Progenitor cell of endocrine pancreas (in vitro differentiated cells): Measurements from ENCODE around the gene KCNMA1. TPM values are rescaled to one million over a fixed set of nuclear protein-coding genes. Genes with fewer than 3 reads are reported as not detected.

Experiments
- DNase-seq: peaks from one replicate; pipeline ENCODE4 v3.0.0; 2021; ENCODE audit warnings: low spot score; ENCODE audit not compliant: unreplicated experiment
- H3K27ac Mint-ChIP-seq: 2 replicates; pipeline ENCODE4 v1.8.0; 2021; ENCODE audit warnings: mild to moderate bottlenecking, moderate library complexity, mixed read lengths
- H3K27me3 Mint-ChIP-seq: 2 replicates; pipeline ENCODE4 v1.8.0; 2021; ENCODE audit warnings: mixed read lengths
- H3K36me3 Mint-ChIP-seq: 2 replicates; pipeline ENCODE4 v1.8.0; 2022; ENCODE audit warnings: mixed read lengths; ENCODE audit not compliant: insufficient read depth
- H3K4me1 Mint-ChIP-seq: 2 replicates; pipeline ENCODE4 v1.8.0; 2021; ENCODE audit warnings: low read depth, mixed read lengths
- H3K4me3 Mint-ChIP-seq: 2 replicates; pipeline ENCODE4 v1.8.0; 2021; ENCODE audit warnings: low read depth, mild to moderate bottlenecking, moderate library complexity, mixed read lengths
- H3K9me3 Mint-ChIP-seq: 2 replicates; pipeline ENCODE4 v1.8.0; 2021; ENCODE audit warnings: low read depth, mixed read lengths
- CTCF ChIP-seq: fragments of 200-600 bp; sonication (generic); IDR thresholded peaks from one replicate; pipeline ENCODE4 v1.5.0; 2021; ENCODE audit warnings: antibody characterized with exemption, mild to moderate bottlenecking; ENCODE audit not compliant: unreplicated experiment
- total RNA-seq: library from RNA; stranded (reverse); gene quantifications from 2 replicates; pipeline ENCODE4 v1.2.1, GENCODE V29; 2021

The KCNMA1 gene
- total RNA-seq, 1 donor from 2014 or later, result 5.8 TPM

- no peaks in the 10 kb centered on the region for H3K36me3 Mint-ChIP-seq
- peaks cover 11% of the 10 kb centered on the region for H3K27me3 Mint-ChIP-seq
- no peak overlapping the region for H3K4me3 Mint-ChIP-seq
- H3K9me3 Mint-ChIP-seq, result no peaks in the 10 kb centered on the region
- TF ChIP-seq CTCF, result no peak
- peaks cover 7% of the 10 kb centered on the region for H3K4me1 Mint-ChIP-seq
- DNase-seq, result no peak
- H3K27ac Mint-ChIP-seq, result no peak overlapping the region
Observed at GRCh38 chr10:77436257-77436975, 201.2 kb downstream of the KCNMA1 start.

GRCh38 chr10:77433546-77433945, 204.1 kb downstream of the KCNMA1 start:
- peaks cover 15% of the 10 kb centered on the region for H3K27me3 Mint-ChIP-seq
- H3K4me1 Mint-ChIP-seq, result peaks cover 15% of the 10 kb centered on the region
- H3K4me3 Mint-ChIP-seq, result no peak overlapping the region
- H3K9me3 Mint-ChIP-seq, result no peaks in the 10 kb centered on the region
- H3K36me3 Mint-ChIP-seq, result no peaks in the 10 kb centered on the region
- DNase-seq, result no peak
- TF ChIP-seq CTCF, result no peak
- no peak overlapping the region for H3K27ac Mint-ChIP-seq

GRCh38 chr10:77431980-77432797, 205.4 kb downstream of the KCNMA1 start:
- Mint-ChIP-seq H3K4me1 (peaks cover 15% of the 10 kb centered on the region), H3K27me3 (peaks cover 15% of the 10 kb centered on the region), H3K27ac (no peak overlapping the region), H3K4me3 (no peak overlapping the region), H3K9me3 (no peaks in the 10 kb centered on the region), H3K36me3 (no peaks in the 10 kb centered on the region)
- TF ChIP-seq CTCF, result no peak
- no peak for DNase-seq

GRCh38 chr10:77431209-77431611, 206.4 kb downstream of the KCNMA1 start:
- no peak for DNase-seq
- no peak overlapping the region for H3K27ac Mint-ChIP-seq
- H3K4me1 Mint-ChIP-seq, result peaks cover 15% of the 10 kb centered on the region
- peaks cover 15% of the 10 kb centered on the region for H3K27me3 Mint-ChIP-seq
- no peaks in the 10 kb centered on the region for H3K36me3 Mint-ChIP-seq
- no peak overlapping the region for H3K4me3 Mint-ChIP-seq
- H3K9me3 Mint-ChIP-seq, result no peaks in the 10 kb centered on the region
- TF ChIP-seq CTCF, result peak; percentile 13

GRCh38 chr10:77430530-77430929, 207.1 kb downstream of the KCNMA1 start:
- Mint-ChIP-seq H3K27ac (no peak overlapping the region), H3K4me1 (peaks cover 13% of the 10 kb centered on the region), H3K27me3 (peaks cover 15% of the 10 kb centered on the region), H3K4me3 (no peak overlapping the region), H3K36me3 (no peaks in the 10 kb centered on the region), H3K9me3 (no peaks in the 10 kb centered on the region)
- TF ChIP-seq CTCF, result no peak
- DNase-seq, result no peak
